NCI-H128 (cell line): ENCODE measurements around the gene KRTAP9-7.
"Not testable (repeated sequence)": the region's sequence is repeated elsewhere in the genome, so short reads cannot be mapped to it uniquely, and the experiment has no call there.

Source experiments
- DNase-seq: peaks from one replicate; lab custom pipeline; 2025; ENCODE audit not compliant: unreplicated experiment; lab: John Stamatoyannopoulos, UW

KRTAP9-7 gene

DNA sequence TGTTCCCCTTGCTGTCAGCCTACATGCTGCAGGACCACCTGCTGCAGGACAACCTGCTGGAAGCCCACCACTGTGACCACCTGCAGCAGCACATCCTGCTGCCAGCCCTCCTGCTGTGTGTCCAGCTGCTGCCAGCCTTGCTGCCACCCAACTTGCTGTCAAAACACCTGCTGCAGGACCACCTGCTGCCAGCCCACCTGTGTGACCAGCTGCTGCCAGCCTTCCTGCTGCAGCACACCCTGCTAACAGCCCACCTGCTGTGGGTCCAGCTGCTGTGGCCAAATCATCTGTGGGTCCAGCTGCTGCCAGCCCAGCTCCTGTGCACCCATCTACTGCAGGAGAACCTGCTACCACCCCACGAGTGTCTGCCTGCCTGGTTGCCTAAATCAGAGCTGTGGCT lies 4.2 kb upstream of the KRTAP9-7 start:
- not testable (repeated sequence) for DNase-seq

DNA sequence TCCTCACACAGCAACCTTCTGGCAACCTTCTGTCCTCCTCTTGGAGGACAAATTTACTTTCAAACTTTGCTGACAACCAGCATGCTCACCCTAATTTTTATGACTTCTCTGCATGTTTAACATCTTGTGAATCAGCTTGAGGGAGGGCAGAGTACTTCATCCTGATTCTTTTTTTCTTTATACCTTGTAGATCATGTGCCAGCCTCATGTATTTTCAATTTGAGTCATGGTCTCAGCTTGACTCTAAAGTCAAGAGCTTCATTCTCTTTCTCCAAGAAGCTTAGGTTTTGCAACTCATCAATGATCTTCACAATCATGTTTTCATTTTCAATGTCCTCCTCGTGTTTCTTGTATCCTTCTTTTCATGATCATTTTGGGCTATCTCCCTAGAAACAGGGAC lies 3.6 kb upstream of the KRTAP9-7 start:
- DNase-seq, result no peak

DNA sequence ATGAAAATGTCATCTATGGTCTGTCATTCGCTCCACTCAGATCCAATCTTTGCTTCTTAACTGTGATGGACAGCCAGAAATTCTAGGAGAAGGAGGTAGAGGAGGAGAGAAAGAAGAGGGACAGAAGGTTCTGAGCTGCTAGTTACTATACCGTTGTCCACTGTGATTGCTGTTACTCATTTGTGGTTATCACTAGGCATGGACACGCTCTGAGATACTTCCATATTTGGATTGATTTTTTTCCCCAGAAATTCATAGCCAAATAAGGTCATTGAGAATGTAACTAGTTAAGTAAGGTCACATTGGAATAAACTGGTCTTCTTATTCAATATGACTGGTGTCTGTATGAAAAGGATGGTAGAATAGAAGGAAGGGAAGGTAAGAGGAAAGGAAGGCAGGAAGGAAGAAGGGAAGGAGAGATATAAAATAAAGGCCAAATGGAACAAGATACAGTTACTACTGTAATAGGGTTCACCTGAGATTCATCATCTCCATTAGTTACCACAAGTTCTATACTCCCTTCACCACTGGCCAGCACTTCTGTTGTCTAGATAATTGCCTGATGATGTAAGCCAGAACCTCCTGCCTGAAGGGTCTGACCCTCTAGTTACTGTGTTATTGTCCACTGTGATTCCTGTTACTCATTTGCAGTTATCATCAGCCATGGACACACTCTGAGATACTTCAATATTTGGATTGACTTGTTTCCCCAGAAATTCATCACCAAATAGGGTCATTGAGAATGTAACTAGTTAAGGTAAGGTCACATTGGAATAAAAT lies 2.9 kb downstream of the KRTAP9-7 start:
- DNase-seq, result no peak

DNA sequence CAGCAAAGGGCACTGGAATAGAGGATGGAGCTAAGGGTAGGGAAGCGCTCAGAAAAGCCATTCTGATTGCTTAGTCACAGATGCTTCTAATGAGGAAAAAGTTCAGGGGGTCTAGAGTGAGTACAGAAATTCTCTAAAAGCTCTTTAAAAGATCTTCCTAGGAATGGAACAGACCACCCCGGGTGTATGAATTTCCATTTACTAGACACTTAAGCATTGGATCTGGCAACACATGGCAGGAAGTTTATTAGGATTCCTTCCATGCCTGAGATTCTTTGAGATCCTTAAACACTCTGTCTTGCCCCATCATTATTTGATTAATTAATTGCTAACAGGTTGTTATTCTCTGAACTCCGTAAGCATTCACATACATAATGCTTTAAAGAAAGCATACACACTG lies 8.5 kb downstream of the KRTAP9-7 start:
- no peak for DNase-seq

DNA sequence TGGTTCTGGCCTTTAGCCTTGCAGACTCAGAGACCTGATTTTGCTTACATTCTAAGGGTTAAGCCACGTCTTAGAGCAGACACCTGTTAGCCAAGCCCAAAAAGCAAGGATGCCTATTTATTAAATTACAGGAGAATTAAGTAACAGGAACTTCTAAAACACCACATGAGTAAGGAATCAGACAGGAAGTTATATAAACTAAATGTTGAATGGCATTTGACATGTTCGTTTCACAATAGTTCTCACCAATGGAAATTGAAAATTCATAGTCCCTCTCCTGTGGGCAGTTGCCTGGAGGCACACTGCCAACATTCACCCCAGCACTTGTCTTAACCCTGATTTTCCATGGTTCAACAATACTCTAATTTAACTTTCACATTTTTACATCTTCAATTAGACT lies 9.0 kb downstream of the KRTAP9-7 start:
- no peak for DNase-seq

DNA sequence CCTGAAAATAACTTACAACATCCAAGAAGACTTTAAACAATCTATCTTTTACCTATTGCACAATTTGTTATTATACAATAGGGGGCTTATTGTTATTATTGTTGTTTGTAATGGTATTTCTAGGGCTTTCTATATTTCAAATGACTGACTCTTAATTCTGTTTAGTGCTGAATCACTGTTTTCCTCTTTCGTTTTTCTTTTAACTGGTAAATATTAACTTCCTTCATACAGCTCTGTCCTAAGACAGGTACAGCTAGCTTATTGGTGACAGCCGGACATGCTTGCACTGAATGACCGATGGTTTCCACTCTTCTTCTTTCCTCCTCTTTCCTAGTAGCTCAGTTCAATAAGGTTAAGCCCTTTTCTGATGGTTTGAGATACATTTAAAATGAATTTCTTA lies 11.6 kb downstream of the KRTAP9-7 start:
- no peak for DNase-seq

DNA sequence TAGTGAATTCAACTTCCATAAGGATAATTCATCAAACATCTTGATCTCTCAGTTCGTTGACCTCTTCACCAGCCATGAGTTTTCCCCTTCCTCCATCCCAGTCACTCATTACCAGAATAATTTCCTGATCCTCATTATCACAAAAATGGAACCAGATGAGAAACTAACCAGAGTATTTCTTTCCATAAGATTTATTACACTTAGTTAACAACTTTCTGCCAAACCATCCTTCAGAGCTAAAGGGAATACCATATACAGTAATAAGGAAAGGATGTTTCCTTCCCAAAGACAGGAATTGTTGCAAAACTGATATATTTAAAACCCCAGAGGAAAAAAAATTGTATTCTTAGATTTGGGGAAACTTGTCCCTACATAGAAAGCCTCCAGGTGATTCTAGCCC lies 18.5 kb downstream of the KRTAP9-7 start:
- DNase-seq, result no peak

DNA sequence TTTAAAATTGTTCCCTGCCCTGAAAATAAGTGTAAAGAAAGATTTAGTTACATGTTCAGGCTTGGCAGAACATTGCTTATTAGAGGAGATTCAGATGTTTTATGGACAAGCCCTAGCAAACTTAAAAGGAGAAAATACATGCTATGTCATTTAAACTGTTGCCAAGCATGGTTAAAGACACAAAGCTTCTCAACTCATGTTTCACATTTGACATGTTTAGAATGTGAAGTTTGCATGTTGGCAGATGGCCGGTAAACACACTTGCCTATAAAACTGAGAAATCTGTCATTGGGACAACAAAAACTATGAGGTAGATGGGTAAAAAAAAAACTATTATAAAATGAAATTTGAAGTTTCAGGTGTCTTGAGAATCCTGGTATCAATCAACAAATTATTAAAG lies 21.3 kb downstream of the KRTAP9-7 start:
- no peak for DNase-seq

DNA sequence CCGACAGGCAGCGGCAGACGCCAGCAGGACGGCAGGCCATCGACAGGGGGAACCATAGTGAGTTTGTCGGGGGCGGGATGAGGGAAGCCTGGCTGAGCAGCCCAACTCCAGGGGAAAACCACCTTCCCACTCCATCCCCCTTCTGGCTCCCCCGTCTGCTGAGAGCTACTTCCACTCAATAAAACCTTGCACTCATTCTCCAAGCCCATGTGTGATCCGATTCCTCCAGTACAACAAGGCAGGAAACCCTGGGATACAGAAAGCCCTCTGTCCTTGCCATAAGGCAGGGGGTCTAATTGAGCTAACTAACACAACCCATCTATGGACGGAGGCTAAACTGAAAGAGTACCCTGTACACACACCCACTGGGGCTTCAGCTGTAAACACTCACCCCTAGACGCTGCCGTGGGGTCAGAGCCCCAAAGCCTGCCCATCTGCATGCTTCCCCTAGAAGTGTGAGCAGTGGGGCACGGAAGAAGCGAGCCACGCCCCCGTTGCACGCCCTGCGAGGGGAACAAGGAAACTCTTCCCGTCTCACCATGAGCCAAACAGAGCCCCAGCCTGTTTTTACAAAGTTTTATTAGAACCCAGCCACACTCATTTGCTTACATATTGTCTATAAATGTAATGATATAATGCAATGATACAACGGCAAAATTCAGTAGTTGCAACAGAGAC lies 23.1 kb downstream of the KRTAP9-7 start:
- no peak for DNase-seq

DNA sequence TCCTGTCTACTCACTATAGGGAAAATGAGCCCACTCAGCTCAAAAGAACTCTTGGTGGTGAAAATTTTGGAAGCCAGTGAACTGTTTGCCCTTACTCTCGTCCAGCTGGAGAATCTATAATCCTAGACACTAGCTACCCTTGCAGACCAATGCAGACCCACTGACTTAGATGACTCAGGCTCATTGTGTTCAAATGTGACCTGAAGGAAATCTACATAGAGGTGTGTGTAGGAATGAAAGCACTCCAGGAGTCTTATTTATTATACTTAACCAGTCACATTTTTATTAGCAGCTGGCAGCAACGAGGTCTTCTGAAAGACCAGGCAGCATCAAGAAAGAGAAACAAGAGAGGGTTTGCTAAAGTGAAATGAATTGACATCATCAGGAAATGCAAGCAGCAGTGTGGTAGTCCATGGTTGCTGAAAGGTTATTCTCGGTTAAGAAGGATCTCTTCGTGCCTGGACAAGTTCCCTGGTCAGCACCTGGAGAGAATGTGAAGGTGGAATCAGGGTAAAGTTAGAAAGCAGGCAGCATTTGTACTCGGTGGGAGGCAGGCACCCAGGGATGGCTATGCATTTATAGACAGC lies 25.8 kb downstream of the KRTAP9-7 start:
- DNase-seq, result no peak

DNA sequence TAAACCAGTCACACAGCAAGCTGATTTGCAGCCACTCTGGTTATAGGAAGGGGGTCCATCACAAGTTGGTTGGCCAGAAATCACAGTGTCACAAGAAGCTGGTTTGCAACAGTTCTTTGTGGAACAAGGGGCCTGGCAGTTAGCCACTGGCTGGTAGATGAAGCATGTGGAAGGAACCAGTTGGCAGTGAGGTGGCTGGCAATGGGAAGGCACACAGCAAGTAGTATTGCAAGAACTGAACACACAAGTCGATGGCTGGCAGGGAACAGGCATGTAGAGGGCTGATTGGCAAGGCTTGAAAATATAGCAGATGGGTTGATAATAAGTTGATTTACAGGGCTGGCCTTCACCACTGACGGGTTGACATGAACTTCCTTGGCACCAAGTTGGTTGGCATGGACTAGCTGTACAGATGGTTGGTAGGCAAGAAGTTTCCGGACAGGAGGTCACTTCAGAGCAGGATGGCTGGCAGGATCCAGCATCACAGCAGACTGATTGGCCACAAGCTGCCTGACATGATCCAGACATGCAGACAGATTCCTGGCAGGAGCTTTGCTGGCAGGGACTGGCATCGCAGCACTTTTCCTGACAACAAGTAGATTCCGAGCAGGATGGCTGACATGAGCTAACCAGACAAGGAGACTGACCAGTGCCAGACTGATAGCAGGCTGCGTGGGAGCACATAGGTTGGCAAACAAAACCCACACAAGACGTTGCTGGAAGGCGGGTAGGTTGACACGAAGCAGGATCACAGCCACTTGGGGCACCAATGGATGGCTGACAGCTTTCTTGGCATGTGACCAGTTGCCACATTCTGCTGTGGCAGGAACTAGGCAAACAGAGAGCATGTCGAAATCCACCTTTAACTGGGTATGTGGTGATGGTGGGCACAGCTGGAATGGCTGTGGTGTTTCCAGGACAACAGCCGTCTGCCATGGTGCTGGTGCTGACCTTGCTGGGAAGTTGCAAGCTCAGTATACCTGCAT lies 26.7 kb downstream of the KRTAP9-7 start, which contains the start of gene KRTAP29-1:
Gene KRTAP29-1, minus strand, starts transcription at position 936 of the 986 bp plus-strand sequence. Its CDS starts 0 bp downstream, at position 936.
- no peak for DNase-seq

DNA sequence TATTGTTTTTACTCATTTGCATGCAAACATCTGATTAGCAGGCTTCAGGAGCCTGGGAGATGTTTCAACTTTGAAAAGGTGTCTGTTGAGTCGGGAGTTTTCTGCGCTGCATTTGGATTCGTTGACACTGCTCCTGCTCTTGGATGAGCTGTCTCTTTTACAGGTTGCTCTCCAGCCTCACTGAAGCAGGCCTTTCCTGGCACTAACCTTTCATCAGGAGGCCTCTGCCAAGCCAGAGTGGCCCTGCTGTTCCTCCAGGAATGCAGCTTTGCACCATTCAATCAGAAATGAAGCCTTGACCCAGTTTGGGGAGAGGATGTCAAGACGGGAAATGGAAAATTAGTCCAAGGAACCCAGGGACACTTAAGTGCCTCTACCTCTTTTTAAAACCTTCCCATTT lies 27.5 kb downstream of the KRTAP9-7 start:
- DNase-seq, result no peak

DNA sequence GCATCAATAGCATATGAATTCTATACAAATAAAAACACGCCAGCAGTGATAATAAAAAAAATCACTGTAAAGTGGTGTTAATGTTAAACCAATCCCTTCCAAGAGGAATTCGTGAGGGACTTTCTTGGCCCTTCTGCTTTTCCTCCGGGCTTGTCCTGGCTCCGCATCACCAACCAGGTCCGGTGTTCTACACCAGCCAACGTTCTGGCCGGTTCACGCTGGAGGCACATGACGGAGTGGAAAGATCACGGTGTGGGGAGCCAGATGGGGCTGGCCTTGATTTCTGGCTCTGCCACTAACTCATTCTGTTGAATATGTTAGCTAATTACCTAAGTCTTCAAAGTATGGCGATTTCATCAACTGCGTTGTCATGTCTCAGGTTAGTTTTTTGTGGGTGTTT lies 28.6 kb downstream of the KRTAP9-7 start:
- DNase-seq, result no peak

DNA sequence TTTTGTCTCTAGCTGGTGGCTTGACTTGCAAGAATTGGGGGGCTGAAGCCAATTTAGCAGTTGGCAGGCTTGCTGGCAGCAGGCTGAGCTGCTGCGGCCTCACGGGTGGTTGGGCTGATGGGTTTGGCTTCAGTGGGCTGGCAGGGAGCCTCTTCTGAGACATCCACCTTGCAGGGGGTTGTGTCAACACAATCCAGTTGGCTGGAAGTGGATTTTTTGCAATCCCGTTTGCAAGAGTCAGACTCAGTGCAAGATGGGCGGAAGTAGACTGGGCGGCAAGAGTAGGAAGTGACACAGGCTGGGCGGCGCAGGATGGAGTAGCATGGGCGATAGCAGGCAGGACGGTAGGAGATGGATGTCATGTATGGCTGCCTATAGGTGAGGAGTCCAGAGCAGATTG lies 32.1 kb downstream of the KRTAP9-7 start:
- no peak for DNase-seq

DNA sequence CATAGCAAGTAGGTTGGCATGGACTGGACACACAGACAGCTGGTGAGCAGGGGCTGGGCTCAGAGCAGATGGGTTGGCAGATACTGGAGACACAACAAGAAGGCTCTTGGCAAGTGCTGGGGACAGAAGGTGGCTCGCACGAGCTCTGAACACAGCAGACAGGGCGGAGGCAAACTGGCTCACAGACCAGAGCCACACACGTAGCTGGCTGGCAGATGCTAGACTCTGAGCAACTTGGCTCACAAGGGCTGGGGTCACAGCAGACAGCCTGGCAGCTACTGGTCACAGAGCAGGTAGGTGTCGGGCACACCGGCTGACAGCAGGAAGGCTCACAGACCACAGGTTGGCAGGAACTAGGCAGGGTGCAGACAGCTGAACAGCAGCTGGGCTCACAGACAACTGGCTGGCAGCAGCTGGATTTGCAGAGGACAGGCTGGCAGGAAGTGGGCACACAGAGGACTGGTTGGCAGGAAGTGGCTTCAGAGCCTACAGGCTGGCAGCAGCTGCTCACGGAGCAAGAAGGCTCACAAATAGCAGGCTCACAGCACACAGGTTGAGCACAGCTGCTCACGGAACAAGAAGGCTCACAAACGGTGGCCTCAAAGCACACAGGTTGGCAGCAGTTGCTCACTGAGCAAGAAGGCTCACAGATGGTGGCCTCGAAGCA lies 32.9 kb downstream of the KRTAP9-7 start:
- no peak for DNase-seq

DNA sequence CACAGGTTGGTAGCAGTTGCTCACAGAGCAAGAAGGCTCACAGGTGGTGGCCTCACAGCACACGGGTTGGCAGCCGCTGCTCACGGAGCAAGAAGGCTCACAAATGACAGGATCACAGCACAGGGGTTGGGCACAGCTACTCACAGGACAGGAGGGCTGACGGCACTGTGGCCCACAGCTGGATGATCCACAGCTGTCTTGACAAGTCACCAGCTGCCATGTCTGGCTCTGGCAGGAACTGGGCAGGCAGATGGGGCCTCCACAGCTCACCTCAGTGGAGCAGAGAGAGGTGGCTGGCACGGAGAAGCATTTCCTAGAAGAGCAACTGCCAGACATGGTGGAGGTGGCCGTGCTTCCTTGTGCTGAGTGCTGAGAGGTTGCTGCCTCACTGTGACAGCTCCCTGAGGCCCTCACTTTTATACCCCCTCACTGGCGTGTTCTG lies 33.4 kb downstream of the KRTAP9-7 start, which contains the start of gene KRTAP16-1:
Gene KRTAP16-1, minus strand, starts transcription at position 392 of the 442 bp plus-strand sequence. Its CDS starts 56 bp downstream, at position 336.
- no peak for DNase-seq

DNA sequence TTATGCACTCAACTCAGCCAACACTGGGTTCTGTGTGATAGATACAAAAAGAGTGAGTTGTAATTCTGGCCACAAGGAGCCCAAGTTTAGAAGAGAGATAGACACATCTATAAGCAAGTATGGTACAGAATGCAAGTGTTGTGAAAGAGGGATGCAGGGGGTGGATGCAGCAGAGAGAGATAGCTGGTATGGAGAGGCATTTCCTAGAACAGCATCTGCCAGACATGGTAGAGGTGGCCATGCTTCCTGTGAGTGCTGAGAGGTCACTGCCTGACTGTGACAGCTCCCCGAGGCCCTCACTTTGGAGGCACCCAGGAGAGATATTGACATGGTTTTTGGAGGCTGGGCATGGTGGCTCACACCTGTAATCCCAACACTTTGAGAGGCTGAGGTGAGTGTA lies 35.6 kb downstream of the KRTAP9-7 start:
- no peak for DNase-seq

DNA sequence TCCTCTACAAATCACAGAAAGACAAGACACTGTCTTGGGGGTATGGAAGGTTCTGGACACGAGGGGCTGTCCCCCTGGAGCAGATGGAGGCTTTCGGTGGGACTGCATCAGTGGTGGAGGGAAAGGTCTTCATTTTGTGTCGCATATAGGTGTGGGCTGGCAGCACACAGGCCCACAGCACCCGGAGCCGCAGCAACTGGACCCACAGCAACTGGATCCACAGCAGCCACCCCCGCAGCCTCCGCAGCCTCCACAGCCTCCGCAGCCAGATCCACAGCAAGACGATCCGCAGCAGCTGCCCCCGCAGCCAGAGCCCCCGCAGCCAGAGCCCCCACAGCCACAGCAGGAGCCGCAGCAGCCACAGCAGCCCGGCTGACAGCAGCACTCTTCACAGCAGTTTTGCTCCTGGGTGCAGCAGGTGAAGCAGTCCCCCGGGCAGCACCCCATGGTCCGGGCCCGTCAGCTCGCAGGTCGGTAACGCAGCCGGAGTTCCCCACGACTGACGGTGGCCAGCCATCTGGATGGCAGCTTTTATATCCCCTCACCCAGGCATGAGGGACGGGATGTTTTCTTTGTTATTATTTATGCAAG lies 39.8 kb downstream of the KRTAP9-7 start, which contains the start of gene KRTAP17-1:
Gene KRTAP17-1, minus strand, starts transcription at position 507 of the 591 bp plus-strand sequence. Its CDS starts 60 bp downstream, at position 447.
- no peak for DNase-seq

DNA sequence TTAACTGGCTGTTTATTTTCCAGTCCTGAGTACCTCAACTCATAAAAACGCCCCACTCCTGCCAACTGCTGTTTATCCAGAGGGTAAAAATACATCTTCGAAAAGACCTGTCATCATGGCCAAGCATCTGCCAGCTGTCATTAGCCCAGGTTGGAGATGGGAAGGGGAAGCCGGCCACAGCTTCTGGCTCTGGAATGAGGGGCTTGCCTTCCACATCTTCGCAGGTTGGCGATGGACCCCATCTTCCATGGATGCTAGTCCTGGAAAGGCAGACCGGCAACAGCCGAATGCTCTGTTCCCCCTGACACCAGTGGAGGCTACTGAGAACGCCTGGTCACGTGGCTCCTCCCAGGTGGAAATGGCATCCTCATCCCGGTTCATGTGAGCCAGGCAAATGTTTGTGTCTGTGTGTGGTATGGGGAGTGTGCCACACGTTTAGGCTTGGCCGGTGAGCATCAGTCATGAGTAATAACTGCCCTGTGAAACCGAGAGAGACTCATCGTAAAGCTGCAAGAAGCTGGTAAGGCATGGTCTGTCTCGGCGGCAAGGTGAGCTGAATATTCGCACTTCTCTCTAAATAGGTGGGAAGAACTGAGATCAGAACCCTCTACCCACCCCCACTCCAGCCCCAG lies 40.4 kb downstream of the KRTAP9-7 start:
- DNase-seq, result no peak
